Central memory CD8-positive, alpha-beta T cell (primary cell): Measurements from ENCODE around the gene CADPS2.

ENCODE experiments used
- ATAC-seq: fragments of 150-1000 bp; cut with Tn5 transposase; replicated peaks from 2 replicates; pipeline ENCODE4 v1.10.0; 2022; ENCODE audit warnings: mild to moderate bottlenecking, moderate FRiP score, moderate number of reproducible peaks; ENCODE audit not compliant: poor library complexity, severe bottlenecking; ENCODE audit errors: extremely low read depth
- DNase-seq, 2 donors: peaks; one replicate each; pipeline ENCODE4 v3.0.0; 2021; ENCODE audit warnings: low spot score in 2 of 2
- H3K27ac Mint-ChIP-seq: one replicate; pipeline ENCODE4 v1.8.0; 2022; ENCODE audit warnings: low read depth, mild to moderate bottlenecking, moderate library complexity, mixed read lengths
- H3K27me3 Mint-ChIP-seq: one replicate; pipeline ENCODE4 v1.8.0; 2022; ENCODE audit warnings: mixed read lengths
- H3K36me3 Mint-ChIP-seq: one replicate; pipeline ENCODE4 v1.8.0; 2022; ENCODE audit warnings: mild to moderate bottlenecking, moderate library complexity, mixed read lengths; ENCODE audit not compliant: insufficient read depth
- H3K4me1 Mint-ChIP-seq: one replicate; pipeline ENCODE4 v1.8.0; 2022; ENCODE audit warnings: mixed read lengths
- H3K4me3 Mint-ChIP-seq: one replicate; pipeline ENCODE4 v1.8.0; 2022; ENCODE audit warnings: mild to moderate bottlenecking, moderate library complexity, mixed read lengths
- H3K9me3 Mint-ChIP-seq: one replicate; pipeline ENCODE4 v1.8.0; 2022; ENCODE audit warnings: mixed read lengths

CADPS2 gene

DNA sequence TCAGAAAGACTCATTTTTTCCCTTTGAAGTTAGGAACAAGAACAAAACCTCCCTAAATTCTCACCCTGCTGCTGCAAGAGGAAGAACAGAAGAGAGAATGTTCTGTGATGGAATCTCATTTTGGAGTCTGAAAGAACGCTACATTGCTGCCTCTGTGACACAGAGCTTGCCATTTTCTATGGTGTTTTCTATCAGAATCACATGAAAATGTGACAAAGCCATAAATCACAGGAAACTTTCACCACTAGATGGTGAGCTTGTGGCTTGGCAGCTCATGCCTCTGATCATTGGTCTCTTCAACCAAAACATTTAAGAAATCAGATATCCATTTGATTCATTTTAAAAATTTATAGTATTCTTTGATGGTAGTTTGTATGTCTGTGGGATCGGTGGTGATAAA lies 82.9 kb downstream of the CADPS2 start:
- H3K27me3 Mint-ChIP-seq = no peaks in the 10 kb centered on the region
- H3K4me3 Mint-ChIP-seq = no peak overlapping the region
- H3K27ac Mint-ChIP-seq = no peak overlapping the region
- no peaks in the 10 kb centered on the region for H3K4me1 Mint-ChIP-seq
- DNase-seq (no peak), ATAC-seq (no peak)
- H3K9me3 Mint-ChIP-seq = no peaks in the 10 kb centered on the region
- H3K36me3 Mint-ChIP-seq = no peaks in the 10 kb centered on the region

DNA sequence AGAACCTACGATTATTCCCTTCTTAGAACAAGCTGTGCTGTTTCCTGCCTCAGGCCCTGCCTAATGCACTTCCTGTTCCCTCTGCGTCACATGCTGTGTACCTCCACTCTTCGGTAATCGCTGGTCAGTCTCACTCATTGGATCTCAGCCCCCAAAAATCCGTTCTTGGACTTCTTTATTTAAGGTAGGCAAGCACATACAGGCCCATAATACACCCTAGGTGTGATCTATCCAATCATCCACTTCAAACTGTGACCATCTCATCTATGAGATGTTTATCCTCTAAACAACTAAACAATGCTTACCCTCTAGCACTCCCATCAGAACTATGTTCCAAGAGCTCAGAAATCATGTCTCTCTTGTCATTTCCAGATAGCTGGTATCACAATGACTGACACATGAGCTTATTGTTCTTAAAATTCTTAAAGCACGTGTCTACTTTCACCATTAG lies 83.9 kb downstream of the CADPS2 start:
- DNase-seq (no peak), ATAC-seq (no peak)
- H3K4me1 Mint-ChIP-seq = no peaks in the 10 kb centered on the region
- H3K9me3 Mint-ChIP-seq = peaks cover 3% of the 10 kb centered on the region
- H3K36me3 Mint-ChIP-seq = no peaks in the 10 kb centered on the region
- no peak overlapping the region for H3K27ac Mint-ChIP-seq
- H3K27me3 Mint-ChIP-seq = no peaks in the 10 kb centered on the region
- no peak overlapping the region for H3K4me3 Mint-ChIP-seq

DNA sequence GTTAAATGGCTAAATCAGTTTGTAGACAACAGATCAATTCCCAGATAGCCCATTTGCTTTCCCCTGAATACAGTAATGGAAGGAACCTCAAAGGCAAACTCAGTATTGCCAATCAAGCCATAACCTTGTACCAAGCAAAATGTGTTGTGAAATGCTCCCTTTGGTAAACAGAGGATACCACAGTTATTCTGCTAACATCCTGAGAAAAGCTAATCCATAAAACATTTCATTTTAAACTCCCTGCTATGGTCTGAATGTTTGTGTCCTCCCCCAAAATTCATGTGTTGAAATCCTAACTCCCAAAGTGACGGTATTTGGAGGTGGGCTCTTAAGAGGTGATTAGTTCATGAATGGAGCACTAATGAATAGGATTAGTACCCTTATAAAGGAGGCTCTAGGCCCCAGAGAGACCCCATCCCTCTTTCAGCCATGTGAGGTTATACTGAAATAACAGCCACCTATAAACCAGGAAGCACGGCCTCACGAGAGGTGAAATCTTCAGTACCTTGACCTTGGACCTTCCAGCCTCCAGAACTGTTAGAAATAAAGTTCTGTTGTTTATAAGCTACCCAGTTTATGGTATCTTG lies 94.2 kb downstream of the CADPS2 start:
- Mint-ChIP-seq H3K27ac (no peak overlapping the region), H3K9me3 (peaks cover 16% of the 10 kb centered on the region), H3K4me1 (no peaks in the 10 kb centered on the region), H3K27me3 (no peaks in the 10 kb centered on the region), H3K36me3 (no peaks in the 10 kb centered on the region), H3K4me3 (no peak overlapping the region)
- ATAC-seq (no peak), DNase-seq (no peak)

DNA sequence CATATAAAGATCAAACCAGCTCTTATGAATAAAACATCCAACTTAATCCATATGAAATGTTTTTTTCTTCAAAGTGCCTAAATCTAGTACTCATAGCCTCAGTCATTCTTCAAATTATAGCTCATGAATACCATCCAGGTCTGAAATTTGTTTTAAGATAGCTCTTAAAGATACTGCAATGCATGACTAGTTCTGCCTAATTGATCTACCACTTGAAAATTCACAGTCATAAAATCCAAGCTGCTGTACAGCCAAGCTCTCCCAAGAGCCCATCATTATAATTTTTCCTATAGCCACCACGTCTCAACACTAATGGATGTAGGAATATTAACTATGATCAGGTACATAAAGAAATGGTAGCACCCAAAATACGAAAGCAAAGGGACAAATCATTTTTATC lies 95.7 kb downstream of the CADPS2 start:
- H3K36me3 Mint-ChIP-seq = no peaks in the 10 kb centered on the region
- H3K27ac Mint-ChIP-seq = no peak overlapping the region
- H3K4me1 Mint-ChIP-seq = no peaks in the 10 kb centered on the region
- H3K27me3 Mint-ChIP-seq = no peaks in the 10 kb centered on the region
- H3K9me3 Mint-ChIP-seq = peaks cover 20% of the 10 kb centered on the region
- ATAC-seq (no peak), DNase-seq (no peak)
- H3K4me3 Mint-ChIP-seq = no peak overlapping the region

DNA sequence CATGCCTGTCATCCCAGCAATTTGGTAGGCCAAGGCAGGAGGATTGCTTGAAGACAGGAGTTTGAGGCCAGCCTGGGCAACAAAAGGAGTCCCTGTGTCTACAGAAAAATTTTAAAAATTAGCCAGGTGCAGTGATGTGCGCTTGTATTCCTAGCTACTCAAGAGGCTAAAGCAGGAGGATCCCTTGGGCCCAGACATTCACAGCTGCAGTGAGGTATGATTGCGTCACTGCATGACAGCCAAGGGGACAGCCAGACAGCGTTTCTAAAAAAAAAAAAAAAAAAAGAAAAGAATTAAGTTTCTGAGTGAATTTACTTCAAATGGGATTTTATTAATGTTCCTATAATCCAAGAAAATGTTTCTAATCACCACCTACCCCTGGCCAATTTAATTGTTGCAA lies 96.1 kb downstream of the CADPS2 start:
- ATAC-seq (no peak), DNase-seq (no peak)
- Mint-ChIP-seq H3K36me3 (no peaks in the 10 kb centered on the region), H3K4me3 (no peak overlapping the region), H3K27me3 (no peaks in the 10 kb centered on the region), H3K4me1 (no peaks in the 10 kb centered on the region), H3K9me3 (peaks cover 24% of the 10 kb centered on the region), H3K27ac (no peak overlapping the region)

DNA sequence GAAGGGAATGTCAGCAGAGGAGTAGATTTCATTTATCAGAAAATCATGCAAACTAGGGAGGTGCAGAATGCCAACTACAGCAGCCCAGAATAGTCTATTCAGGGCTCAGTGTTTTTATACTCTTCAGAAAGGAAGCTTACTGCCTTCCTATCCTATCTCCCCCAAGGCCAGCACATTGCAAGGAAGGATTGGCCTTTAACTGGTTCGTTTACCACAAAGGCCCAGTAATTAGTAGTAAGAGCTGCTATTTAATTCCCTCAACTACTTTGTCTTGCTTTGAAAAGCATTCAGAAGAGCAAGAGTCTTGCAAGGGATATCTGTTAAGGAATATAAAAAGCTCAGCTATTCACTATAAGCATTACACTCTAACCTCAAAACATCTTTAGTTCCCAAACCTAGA lies 97.1 kb downstream of the CADPS2 start:
- H3K27me3 Mint-ChIP-seq = no peaks in the 10 kb centered on the region
- ATAC-seq (no peak), DNase-seq (no peak)
- H3K36me3 Mint-ChIP-seq = no peaks in the 10 kb centered on the region
- H3K4me1 Mint-ChIP-seq = no peaks in the 10 kb centered on the region
- H3K27ac Mint-ChIP-seq = no peak overlapping the region
- H3K4me3 Mint-ChIP-seq = no peak overlapping the region
- H3K9me3 Mint-ChIP-seq = peaks cover 24% of the 10 kb centered on the region

DNA sequence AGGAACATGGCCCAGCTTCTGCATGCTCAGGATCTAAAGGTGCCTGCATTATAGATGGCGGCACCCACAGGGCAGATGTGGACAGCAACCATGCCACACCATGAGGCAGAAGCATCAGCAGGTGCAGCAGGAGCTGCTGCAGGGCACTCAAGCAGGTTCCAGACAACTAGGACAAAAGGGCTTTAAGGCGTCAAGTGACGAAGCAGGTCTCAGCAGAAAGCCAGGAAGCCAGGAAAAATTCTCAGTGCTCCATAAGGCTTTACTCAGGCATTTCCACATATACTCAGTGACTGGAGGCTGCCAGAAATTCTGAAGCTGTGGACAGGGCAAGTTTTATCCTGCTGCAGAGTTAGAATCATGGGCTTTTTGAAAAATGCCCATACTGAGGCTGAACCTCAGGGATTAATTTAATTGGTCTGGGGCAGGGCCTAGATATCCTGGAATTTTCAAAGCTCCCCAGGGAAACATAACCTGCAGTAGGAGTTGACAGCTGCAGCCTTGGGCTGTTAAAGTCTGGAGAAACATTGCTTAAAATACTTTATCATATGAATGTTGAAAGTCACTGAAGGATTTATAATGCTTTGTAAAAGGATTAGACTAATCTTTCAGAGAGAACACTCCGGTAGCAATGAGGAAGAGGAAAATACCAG lies 115.4 kb downstream of the CADPS2 start:
- H3K4me3 Mint-ChIP-seq = no peak overlapping the region
- no peaks in the 10 kb centered on the region for H3K27me3 Mint-ChIP-seq
- ATAC-seq = no peak
- H3K9me3 Mint-ChIP-seq = peaks cover 10% of the 10 kb centered on the region
- H3K27ac Mint-ChIP-seq = no peak overlapping the region
- DNase-seq = no peak
- H3K4me1 Mint-ChIP-seq = no peaks in the 10 kb centered on the region
- H3K36me3 Mint-ChIP-seq = no peaks in the 10 kb centered on the region

DNA sequence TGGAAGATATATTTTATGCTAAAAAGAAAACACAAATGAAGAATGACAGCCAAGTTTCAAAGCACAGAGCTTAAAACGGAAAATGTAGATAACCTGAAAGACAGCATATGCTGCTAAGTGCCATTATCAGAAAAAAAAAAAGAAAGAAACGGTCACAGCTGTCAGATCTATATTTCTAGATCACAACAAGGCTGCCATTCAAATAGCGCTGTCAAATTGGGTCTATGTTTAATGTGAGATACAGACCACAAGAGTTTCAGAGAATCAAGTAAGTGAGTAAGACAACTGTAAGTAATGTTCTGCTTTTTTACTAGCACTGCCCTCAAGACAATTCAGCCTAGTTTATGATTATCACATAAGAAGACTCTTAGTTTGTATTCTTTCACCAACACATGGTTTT lies 117.4 kb downstream of the CADPS2 start:
- H3K36me3 Mint-ChIP-seq = no peaks in the 10 kb centered on the region
- no peaks in the 10 kb centered on the region for H3K4me1 Mint-ChIP-seq
- DNase-seq (no peak), ATAC-seq (no peak)
- no peaks in the 10 kb centered on the region for H3K27me3 Mint-ChIP-seq
- no peak overlapping the region for H3K4me3 Mint-ChIP-seq
- no peak overlapping the region for H3K27ac Mint-ChIP-seq
- H3K9me3 Mint-ChIP-seq = peaks cover 18% of the 10 kb centered on the region

DNA sequence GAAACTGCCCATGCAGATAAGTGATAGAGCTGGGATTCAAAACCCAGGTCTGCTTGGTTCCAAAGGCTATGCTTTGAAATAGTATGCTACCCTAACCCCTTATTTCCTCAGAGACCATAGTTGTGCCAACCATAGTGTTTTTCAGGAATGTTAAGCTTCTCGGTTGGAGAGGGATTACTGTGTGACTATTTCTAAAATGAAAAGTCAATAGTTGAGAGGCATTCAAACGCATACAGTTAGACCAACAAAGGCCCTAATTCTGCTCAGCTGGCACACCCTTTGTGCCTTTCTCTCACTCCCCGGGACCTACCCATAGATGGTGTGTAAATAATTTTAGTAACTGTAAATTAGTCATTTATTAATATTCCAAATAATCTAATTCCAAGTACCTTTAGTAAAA lies 118.9 kb downstream of the CADPS2 start:
- no peak overlapping the region for H3K27ac Mint-ChIP-seq
- DNase-seq (no peak), ATAC-seq (no peak)
- H3K9me3 Mint-ChIP-seq = peaks cover 26% of the 10 kb centered on the region
- H3K36me3 Mint-ChIP-seq = no peaks in the 10 kb centered on the region
- H3K4me1 Mint-ChIP-seq = no peaks in the 10 kb centered on the region
- H3K4me3 Mint-ChIP-seq = no peak overlapping the region
- no peaks in the 10 kb centered on the region for H3K27me3 Mint-ChIP-seq

DNA sequence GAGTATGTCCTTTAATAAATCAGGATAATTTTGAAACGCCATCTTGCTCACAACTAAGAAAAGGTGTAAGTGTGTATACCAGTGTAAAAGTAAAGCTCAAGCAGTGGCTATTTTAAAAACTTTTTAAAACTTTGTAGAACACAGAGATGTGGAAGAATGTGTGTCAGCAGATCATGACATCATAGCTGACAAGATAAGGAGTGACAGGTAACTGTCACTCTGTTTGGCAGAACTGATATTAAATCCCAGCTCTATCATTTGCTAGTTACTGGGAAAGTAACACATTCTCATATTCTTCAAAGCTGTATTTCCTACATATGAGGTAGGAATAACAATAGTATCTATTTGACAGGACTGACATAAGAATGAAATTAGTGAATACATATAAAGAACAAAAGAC lies 119.7 kb downstream of the CADPS2 start:
- no peaks in the 10 kb centered on the region for H3K4me1 Mint-ChIP-seq
- H3K27me3 Mint-ChIP-seq = no peaks in the 10 kb centered on the region
- peaks cover 27% of the 10 kb centered on the region for H3K9me3 Mint-ChIP-seq
- DNase-seq (no peak), ATAC-seq (no peak)
- no peak overlapping the region for H3K4me3 Mint-ChIP-seq
- no peaks in the 10 kb centered on the region for H3K36me3 Mint-ChIP-seq
- H3K27ac Mint-ChIP-seq = no peak overlapping the region

DNA sequence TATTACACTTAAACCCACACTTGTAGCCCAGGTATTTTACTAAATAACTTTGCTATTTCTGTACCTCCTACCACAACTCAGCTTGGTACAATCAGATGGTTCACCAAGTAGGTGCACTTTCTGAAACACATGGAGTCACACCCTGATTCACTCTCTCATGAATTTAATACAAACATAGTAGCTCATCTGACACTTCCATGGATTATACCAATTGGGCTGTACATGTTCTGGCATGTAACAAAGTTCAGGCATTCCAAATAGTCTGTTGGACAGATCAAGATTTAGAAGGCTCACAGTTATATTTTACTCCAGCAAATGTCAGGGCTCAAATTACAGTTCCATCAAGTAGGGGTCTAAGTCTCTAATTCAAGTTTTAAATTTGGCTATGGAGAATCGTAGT lies 121.4 kb downstream of the CADPS2 start:
- ATAC-seq = no peak
- H3K4me3 Mint-ChIP-seq = no peak overlapping the region
- H3K27ac Mint-ChIP-seq = no peak overlapping the region
- H3K27me3 Mint-ChIP-seq = no peaks in the 10 kb centered on the region
- DNase-seq = no peak
- peaks cover 26% of the 10 kb centered on the region for H3K9me3 Mint-ChIP-seq
- H3K4me1 Mint-ChIP-seq = no peaks in the 10 kb centered on the region
- no peaks in the 10 kb centered on the region for H3K36me3 Mint-ChIP-seq

DNA sequence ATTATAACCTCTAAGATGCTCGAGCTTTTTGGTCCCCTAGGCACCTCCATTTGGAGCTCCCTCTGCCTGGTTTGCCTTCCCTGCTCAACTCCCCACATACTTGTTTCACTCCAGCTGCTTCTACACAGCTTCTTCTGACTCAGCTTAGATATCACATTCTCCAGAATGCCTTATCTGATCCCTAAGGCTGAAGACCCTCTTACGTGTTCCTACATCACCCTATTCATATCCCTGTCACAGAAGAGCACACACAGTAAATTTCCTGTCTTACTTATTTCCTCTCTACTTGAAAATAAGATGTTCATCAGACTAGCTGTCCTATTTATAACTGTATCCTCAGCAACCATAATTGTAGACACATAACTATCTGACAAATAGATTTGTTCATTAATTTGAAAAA lies 122.2 kb downstream of the CADPS2 start:
- ATAC-seq (no peak), DNase-seq (no peak)
- H3K9me3 Mint-ChIP-seq = peaks cover 26% of the 10 kb centered on the region
- H3K36me3 Mint-ChIP-seq = no peaks in the 10 kb centered on the region
- no peak overlapping the region for H3K4me3 Mint-ChIP-seq
- H3K27me3 Mint-ChIP-seq = no peaks in the 10 kb centered on the region
- H3K4me1 Mint-ChIP-seq = no peaks in the 10 kb centered on the region
- H3K27ac Mint-ChIP-seq = no peak overlapping the region

DNA sequence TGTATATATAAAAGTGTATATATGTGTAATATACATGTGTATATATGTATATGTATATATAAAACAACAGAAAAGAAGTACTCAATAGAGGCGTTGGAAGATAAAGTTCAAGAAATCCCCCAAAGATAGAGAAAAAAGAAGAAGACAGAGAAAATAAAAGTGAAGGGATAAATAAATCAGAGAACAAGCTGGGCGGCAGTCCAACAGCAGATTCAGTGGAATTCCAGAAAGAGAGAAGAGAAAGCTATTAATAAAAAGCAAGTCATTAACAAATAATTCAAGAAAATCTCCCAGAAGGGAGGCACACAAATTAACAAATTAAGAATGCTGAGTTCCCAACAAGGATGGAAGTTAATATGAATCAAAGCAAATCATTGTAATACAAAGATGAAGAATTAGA lies 124.2 kb downstream of the CADPS2 start:
- H3K27ac Mint-ChIP-seq = no peak overlapping the region

More for the DNA sequence above, 124.2 kb downstream of the CADPS2 start:
- no peaks in the 10 kb centered on the region for H3K27me3 Mint-ChIP-seq
- no peaks in the 10 kb centered on the region for H3K4me1 Mint-ChIP-seq
- peaks cover 26% of the 10 kb centered on the region for H3K9me3 Mint-ChIP-seq
- no peaks in the 10 kb centered on the region for H3K36me3 Mint-ChIP-seq
- no peak overlapping the region for H3K4me3 Mint-ChIP-seq
- DNase-seq (no peak), ATAC-seq (no peak)
